Measurements from ENCODE around the gene OCA2.

OCA2 gene

GRCh38 chr15:28105793-28106192, 6.7 kb upstream of the OCA2 start:
- Histone ChIP-seq H3K4me3 (ENCODE audit: low read length) (no peak overlapping the region), H3K9ac (ENCODE audit: low read length) (no peak overlapping the region), H2AFZ (ENCODE audit: low read length) (no peak overlapping the region), H4K20me1 (ENCODE audit: insufficient read depth, low read length) (no peaks in the 10 kb centered on the region), H3K4me1 (ENCODE audit: low read length) (no peaks in the 10 kb centered on the region), H3K9me3 (replicated peaks; ENCODE audit: insufficient read depth, low read length) (no peaks in the 10 kb centered on the region), H3F3A (ENCODE audit: insufficient read depth, low read length) (no peaks in the 10 kb centered on the region), H3K36me3 (replicated peaks; ENCODE audit: insufficient read depth, low read length) (no peaks in the 10 kb centered on the region), H3K27ac (ENCODE audit: low read length) (no peak overlapping the region), H3K79me2 (ENCODE audit: low read length) (no peaks in the 10 kb centered on the region), H3K4me2 (ENCODE audit: low read depth, low read length) (no peak overlapping the region), H3K9me2 (replicated peaks; ENCODE audit: insufficient read depth, low read length) (no peaks in the 10 kb centered on the region), H3K27me3 (replicated peaks; ENCODE audit: insufficient read depth, low read length) (no peaks in the 10 kb centered on the region)
- TF ChIP-seq EZH2 (optimal IDR thresholded peaks at IDR 0.05; ENCODE audit: low read depth, low read length) (no peak), EZH2phosphoT487 (IDR thresholded peaks at IDR 0.05; ENCODE audit: low read length) (no peak), CTCF (IDR thresholded peaks at IDR 0.05; ENCODE audit: low read length) (no peak)
- DNase-seq: no peak

- H3K4me3 ChIP-seq (ENCODE audit: low read length): no peak overlapping the region
- H3K4me1 ChIP-seq (ENCODE audit: low read length): no peaks in the 10 kb centered on the region
- no peak for DNase-seq
- no peak overlapping the region for H3K4me2 ChIP-seq (ENCODE audit: low read depth, low read length)
- H3K36me3 ChIP-seq (replicated peaks; ENCODE audit: insufficient read depth, low read length): no peaks in the 10 kb centered on the region
- no peak overlapping the region for H3K27ac ChIP-seq (ENCODE audit: low read length)
- H4K20me1 ChIP-seq (ENCODE audit: insufficient read depth, low read length): no peaks in the 10 kb centered on the region
- H3K9ac ChIP-seq (ENCODE audit: low read length): no peak overlapping the region
- no peaks in the 10 kb centered on the region for H3K9me2 ChIP-seq (replicated peaks; ENCODE audit: insufficient read depth, low read length)
- no peak overlapping the region for H2AFZ ChIP-seq (ENCODE audit: low read length)
- H3F3A ChIP-seq (ENCODE audit: insufficient read depth, low read length): no peaks in the 10 kb centered on the region
- no peaks in the 10 kb centered on the region for H3K9me3 ChIP-seq (replicated peaks; ENCODE audit: insufficient read depth, low read length)
- H3K27me3 ChIP-seq (replicated peaks; ENCODE audit: insufficient read depth, low read length): no peaks in the 10 kb centered on the region
- TF ChIP-seq CTCF (IDR thresholded peaks at IDR 0.05; ENCODE audit: low read length): no peak
- no peak for TF ChIP-seq EZH2 (optimal IDR thresholded peaks at IDR 0.05; ENCODE audit: low read depth, low read length)
- TF ChIP-seq EZH2phosphoT487 (IDR thresholded peaks at IDR 0.05; ENCODE audit: low read length): no peak
- H3K79me2 ChIP-seq (ENCODE audit: low read length): no peaks in the 10 kb centered on the region
These were observed 6.2 kb upstream of the OCA2 start for GRCh38 chr15:28105224-28105791.

GRCh38 chr15:28104326-28104725, 5.2 kb upstream of the OCA2 start:
- Histone ChIP-seq H3K4me3 (ENCODE audit: low read length) (no peak overlapping the region), H4K20me1 (ENCODE audit: insufficient read depth, low read length) (no peaks in the 10 kb centered on the region), H2AFZ (ENCODE audit: low read length) (no peak overlapping the region), H3K27ac (ENCODE audit: low read length) (no peak overlapping the region), H3K79me2 (ENCODE audit: low read length) (no peaks in the 10 kb centered on the region), H3K9ac (ENCODE audit: low read length) (no peak overlapping the region), H3K4me2 (ENCODE audit: low read depth, low read length) (no peak overlapping the region), H3K9me2 (replicated peaks; ENCODE audit: insufficient read depth, low read length) (no peaks in the 10 kb centered on the region), H3K4me1 (ENCODE audit: low read length) (no peaks in the 10 kb centered on the region), H3K36me3 (replicated peaks; ENCODE audit: insufficient read depth, low read length) (no peaks in the 10 kb centered on the region), H3K27me3 (replicated peaks; ENCODE audit: insufficient read depth, low read length) (no peaks in the 10 kb centered on the region), H3F3A (ENCODE audit: insufficient read depth, low read length) (no peaks in the 10 kb centered on the region), H3K9me3 (replicated peaks; ENCODE audit: insufficient read depth, low read length) (no peaks in the 10 kb centered on the region)
- no peak for DNase-seq
- no peak for TF ChIP-seq EZH2phosphoT487 (IDR thresholded peaks at IDR 0.05; ENCODE audit: low read length)

- Histone ChIP-seq H3K9ac (ENCODE audit: low read length) (no peak overlapping the region), H3K4me1 (ENCODE audit: low read length) (no peaks in the 10 kb centered on the region), H3K9me2 (replicated peaks; ENCODE audit: insufficient read depth, low read length) (no peaks in the 10 kb centered on the region), H3K79me2 (ENCODE audit: low read length) (no peaks in the 10 kb centered on the region), H3K4me2 (ENCODE audit: low read depth, low read length) (no peak overlapping the region), H3K4me3 (ENCODE audit: low read length) (no peak overlapping the region), H3K9me3 (replicated peaks; ENCODE audit: insufficient read depth, low read length) (no peaks in the 10 kb centered on the region), H3K27me3 (replicated peaks; ENCODE audit: insufficient read depth, low read length) (no peaks in the 10 kb centered on the region), H4K20me1 (ENCODE audit: insufficient read depth, low read length) (no peaks in the 10 kb centered on the region), H3K27ac (ENCODE audit: low read length) (no peak overlapping the region), H2AFZ (ENCODE audit: low read length) (no peak overlapping the region), H3K36me3 (replicated peaks; ENCODE audit: insufficient read depth, low read length) (no peaks in the 10 kb centered on the region), H3F3A (ENCODE audit: insufficient read depth, low read length) (no peaks in the 10 kb centered on the region)
- DNase-seq: no peak
- TF ChIP-seq EZH2 (optimal IDR thresholded peaks at IDR 0.05; ENCODE audit: low read depth, low read length): no peak
- TF ChIP-seq EZH2phosphoT487 (IDR thresholded peaks at IDR 0.05; ENCODE audit: low read length): no peak
- no peak for TF ChIP-seq CTCF (IDR thresholded peaks at IDR 0.05; ENCODE audit: low read length)
These were observed 4.7 kb upstream of the OCA2 start for GRCh38 chr15:28103831-28104230.
